Glomerular endothelial cell (primary cell): ENCODE measurements around the gene EIPR1. TPM values are rescaled to one million over a fixed set of nuclear protein-coding genes. Genes with fewer than 3 reads are reported as not detected.
"Not testable (repeated sequence)": the region's sequence is repeated elsewhere in the genome, so short reads cannot be mapped to it uniquely, and the experiment has no call there.

Source experiments
- DNase-seq: peaks from one replicate; pipeline ENCODE4 v3.0.0-alpha.2; 2011; ENCODE audit warnings: low read depth, low spot score; ENCODE audit errors: extremely low read depth
- total RNA-seq: library from RNA; depleted of rRNA; stranded (reverse); fragments of >200 nt; gene quantifications from 2 replicates; pipeline ENCODE4 v1.2.3, GENCODE V29; 2015

EIPR1 gene
- total RNA-seq, 1 donor from 2014 or later: 40.7 TPM

DNA sequence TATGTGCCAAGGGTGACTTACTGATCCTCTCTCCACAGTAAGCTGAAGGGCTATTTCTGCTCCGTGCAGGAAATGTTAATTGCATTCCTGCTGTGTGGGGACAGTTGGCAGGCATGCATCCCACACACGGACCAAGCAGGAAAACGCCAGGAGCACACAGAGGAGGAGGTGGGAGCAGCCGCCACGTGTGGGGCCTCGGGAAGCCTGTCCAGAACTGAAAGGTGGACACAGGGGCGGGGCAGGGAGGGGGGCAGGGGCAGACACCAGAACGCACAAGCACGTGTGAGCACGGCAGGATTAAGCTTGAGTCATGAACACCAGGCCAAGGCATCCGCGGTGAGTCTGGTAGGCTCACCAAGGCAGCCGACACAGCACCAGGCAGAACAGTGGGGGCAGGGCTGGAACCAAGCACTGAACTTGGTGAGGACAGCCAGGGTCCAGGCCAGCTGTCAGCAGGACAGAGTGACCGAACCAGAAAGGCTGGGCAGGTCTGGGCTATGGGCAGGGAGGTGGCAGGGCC, 177.1 kb downstream of the EIPR1 start:
- no peak for DNase-seq

DNA sequence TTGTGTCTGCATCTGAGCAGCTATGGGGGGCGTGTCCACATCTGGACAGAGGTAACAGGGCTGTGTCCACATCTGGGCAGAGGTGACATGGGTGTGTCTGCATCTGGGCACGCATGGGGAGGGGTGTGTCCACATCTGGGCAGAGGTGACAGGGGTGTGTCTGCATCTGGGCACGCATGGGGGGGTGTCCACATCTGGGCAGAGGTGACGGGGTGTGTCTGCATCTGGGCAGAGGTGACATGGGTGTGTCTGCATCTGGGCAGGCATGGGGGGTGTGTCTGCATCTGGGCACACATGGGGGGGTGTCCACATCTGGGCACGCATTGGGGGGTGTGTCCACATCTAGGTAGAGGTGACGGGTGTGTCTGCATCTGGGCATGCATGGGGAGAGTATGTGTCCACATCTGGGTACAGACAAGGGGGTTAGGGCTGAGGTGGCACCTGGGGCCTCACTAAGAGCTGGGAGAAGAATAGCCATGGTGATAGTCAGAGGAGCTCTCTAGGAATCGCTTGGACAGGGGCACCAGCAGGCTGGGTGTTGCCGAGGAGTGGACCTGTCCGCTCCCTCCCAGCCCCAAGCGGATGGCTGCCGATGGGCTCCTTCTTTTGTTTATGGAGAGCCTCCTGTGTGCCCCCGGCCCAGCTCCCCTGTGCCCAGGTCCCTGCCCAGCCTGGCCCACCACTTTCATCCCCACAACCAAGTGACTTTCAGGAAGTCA, 177.8 kb downstream of the EIPR1 start:
- no peak for DNase-seq

DNA sequence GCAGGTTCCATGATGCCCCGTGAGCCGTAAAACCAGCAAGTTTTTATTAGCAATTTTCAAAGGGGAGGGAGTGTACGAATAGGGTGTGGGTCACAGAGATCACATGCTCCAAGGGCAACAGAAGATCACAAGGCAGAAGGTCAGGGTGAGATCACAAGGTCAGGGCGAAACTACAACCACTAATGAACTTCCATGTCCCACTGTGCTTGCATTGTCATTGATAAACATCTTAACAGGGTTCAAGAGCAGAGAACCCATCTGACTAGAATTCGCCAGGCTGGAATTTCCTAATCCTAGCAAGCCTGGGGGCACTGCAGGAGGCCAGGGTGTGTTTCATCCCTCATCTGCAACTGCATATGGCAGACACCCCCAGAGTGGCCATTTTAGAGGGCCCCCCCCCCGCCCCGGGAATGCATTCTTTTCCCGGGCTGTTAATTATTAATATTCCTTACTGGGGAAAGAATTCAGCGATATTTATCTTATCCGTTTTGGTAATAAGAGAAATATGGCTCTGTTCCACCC, 178.9 kb downstream of the EIPR1 start:
- not testable (repeated sequence) for DNase-seq

DNA sequence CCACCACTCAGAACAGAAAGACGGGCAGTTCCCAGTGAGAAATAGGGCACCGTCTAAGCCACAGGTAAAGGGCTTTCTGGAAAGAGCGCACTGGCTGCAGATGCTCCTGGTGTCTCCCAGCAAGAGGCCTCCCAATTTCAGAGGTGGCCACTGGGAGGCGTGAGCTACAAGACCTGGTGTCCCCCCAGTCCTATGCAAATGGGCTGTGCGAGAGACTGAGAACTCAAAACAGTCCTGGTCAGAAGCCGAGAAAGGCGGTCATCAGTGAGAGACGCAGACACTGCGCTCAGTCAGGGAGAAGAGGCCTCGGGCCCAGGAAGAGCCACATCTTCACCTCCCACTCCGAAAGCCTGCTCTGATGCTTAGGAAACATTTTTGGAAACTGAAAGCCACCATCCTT, 179.5 kb downstream of the EIPR1 start:
- no peak for DNase-seq

DNA sequence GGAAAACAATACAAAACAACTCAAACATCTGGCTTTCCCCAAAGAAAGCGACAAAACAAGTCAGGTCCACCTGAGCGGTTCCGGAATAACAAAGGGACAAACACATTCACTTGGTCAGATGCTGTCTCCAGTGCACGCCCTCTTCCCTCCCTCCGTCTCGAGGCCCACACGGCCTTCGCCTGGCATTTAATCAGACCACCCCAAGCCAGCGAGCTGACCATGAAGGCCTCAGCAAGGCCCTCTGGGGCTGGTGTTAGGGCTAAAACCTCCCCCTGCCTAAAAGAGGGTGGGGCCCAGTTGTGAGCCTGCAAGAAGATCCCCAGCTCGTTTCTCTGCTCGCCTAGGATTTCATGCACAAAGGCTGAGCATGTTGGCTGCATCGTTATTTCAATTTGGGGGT, 180.3 kb downstream of the EIPR1 start:
- DNase-seq: no peak

DNA sequence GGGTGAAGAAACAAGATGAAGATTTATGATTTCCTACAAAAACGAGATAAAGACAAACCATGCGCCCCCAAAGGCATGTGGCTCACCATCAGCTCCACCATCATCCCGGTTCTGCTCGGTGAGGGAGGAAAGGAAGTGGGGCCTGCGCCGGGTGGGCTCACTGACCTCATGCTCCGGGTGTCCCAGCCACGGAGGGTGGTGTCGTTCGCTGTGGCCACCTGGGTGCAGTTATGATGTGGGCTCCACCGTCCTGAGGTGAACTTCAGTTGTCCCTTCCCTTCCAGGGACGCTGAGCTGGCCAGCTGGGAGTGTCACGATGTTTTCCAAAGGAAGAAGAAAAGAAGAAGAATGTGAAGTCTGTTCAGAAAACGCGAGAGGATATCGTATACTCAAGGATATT, 180.9 kb downstream of the EIPR1 start:
- DNase-seq: no peak

DNA sequence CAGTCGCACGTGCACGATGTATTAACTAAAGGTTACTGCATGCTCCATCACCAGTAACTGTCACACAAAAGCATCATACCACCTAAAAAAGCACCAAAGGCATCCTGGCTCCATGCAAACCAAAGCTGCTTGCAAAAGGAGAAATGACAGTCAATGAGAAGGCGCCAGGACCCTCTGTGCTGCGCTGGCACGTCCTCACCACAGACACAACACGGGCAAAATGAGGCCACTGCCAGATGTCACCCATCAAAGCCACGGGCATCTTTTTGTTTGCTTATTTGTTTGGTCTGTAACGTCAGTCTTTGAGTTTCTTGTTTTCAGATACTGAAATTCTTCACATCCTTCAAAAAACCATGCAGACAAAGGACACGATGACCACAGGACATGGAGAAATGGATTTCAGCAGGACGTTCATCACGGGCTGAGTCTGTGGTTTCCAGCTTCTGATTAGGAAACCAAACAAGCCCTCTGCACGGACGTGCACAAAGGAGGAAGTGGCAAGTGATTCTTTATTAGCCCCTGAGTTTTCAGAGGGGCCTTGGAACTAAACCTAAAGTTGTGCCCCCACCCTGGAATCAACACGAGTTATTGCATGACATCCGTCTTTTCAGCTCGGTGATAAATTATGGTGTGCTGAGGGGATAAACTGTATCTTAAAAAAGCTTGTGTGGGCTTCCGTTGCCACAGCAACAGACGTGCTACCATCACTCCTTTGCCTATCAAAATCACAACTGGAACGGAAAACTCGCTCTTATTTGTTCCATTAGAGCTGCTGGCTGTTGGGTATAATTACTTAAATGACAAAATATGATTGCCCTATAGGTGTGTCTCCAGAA, 181.8 kb downstream of the EIPR1 start:
- no peak for DNase-seq

DNA sequence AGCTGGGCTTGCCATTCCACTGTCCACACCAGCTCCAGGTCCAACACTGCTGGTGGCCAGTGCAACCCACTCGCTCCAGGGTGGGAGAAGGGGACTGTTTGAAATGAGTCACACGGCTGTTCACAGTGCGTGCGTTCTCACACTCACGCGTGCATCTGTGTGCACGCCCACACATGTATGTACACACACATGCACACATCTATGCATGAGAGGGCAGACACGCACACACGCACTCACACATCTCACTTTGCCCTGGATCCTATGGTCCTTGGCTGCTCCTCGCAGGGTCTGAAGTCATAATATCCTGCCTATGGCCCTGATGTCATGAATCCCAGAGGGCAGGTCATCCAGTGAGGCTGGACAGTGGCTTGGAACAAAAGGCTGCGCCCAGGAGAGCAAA, 182.8 kb downstream of the EIPR1 start:
- no peak for DNase-seq

DNA sequence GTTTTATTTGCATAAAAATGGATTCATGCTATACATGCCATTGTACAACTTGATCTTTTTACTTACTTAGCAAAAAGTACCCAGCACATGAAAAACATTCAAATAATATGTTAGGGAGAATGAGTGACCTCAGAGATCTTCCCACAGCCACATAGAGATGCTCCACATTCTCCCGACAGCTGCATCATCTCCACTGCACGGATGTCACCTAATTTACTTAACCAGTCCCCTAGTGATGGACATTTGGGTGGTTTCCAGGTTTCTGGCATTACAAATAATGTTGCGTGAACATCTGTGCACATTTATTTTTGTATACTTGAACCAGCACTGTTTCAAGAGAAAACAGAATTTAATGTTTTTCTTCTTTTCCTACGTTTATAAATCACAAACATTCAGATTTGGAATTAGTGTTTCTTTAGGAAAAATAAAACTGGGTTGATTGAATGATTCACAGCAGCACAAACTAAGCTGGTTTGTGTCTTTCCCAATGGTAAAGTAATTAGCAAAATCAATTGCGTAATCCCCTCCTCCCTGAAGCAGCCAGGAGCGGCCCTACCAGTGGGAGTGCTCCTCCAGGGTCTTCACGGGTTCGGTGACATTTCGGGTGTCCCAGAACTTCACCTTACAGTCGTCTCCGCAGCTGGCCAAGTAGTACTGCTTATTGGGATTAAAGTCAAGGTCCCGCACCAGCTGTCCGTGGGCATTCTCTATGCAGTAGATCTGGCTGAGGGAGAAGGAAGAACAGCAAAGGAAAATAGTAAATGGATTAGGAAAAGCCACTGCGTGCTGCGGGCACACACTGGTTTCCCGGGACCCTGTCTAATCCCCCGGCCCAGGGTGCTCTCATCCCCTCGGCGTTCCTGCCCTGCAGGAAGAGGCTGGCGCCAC, 183.9 kb downstream of the EIPR1 start:
- DNase-seq: no peak

DNA sequence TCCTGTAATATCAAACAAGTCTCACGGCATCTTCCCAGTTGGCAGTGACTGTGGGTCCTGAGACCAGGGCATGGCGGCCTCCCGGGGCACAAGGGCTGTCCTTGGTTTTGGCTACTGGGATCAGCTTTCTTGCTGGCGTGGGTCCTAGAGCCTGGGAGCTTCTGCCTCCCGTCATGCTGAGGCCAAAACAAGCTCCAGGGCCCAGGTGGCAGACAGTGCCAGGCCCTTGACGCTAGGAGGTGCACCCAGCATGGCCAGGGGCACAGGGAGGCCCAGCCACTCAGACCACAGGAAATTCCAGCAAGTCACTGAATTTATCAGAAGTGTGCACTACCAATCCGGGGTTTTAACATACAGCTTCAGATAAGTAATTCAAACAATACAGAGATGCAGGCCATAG, 184.7 kb downstream of the EIPR1 start:
- no peak for DNase-seq

DNA sequence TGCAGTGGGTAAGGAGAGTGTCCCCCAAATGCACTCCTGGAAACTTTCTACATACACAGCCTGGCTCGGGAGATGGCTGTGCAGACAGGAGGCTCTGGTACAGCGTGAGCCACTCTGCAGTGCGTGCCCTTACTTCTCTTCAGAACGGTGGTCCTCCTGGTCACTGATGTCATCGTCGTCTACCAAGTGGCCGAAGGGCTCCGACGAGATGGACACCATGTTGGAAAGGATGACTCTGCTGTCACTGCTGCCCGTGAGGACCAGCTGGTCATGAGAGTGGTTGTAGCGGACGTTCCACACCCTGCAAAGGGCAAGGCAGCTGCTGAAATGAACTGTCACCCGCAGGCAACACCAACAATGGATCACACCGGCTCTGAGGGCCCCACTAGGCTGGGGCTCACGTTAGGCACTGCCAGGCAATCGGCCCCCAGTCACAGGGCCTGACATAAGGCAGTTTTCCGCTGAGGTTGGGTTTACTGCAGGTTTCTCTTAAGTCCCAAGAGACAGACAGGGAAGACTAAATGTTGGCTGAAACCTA, 185.3 kb downstream of the EIPR1 start:
- no peak for DNase-seq

DNA sequence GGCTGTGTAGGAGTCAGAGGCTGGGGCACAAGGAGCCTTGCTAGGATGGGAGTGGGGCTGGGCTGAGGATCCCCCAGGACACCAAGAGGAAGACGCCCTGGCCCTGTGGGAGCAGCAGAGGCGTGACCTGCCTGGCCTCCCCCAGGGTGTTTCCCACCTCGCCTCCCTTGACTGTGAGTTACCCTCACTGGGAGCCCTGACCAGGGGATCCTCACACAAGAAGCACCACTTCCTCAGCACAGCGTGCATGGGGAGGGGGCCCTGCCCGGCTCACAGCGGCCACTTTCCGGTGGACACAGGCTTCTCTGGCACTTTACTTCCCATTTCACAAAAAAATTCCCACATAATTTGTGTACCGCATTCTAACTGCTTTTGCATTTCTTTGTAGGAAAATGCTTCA, 187.7 kb downstream of the EIPR1 start:
- no peak for DNase-seq

DNA sequence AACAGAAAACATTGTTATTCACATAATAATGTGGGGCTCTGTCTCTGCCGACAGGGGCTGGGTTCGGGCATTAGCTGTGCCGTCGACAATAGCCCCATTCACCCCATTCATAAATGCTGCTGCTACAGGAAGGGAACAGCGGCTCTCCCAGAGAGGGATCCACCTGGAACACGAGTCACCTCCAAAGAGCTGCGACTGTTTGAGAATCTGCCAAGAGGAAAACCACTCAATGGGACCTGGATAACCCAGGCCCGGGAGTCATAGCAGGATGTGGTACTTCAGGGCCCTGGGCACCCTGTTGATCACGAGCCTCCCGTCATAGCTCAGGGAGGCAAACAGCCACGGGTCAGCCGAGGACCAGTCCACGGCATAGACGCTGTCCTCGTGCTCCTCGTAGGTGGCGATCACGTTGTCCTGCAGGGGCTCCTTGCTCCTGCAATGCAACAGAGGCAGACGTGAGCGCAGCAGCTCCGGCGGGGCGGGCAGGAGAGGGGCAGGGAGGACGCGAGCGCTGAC, 188.5 kb downstream of the EIPR1 start:
- no peak for DNase-seq

DNA sequence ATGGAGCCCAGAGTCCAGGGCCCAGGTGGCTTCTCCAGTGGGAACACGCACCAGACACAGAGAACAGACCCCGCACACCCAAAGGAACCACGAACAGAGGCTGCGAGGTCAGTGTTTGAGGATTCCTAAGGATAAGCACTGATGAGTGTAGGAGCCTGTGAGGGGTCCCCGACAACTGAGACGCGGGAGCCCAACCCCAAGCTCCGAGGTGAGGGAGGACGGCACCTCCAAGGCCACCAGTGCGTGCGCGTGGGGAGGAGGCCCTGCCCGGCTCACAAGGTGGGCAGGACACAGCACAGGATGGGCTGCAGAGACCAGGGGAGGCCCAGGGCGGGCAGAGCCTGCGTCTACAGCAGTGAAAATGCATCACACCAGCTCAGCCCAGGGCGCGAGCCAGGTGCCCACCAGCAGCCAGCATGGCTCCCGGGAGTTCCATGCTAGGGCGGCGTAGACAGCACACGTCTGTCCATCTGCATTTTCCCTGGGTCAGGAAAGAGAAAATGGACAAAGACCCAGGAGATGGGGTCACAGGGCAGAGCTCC, 189.1 kb downstream of the EIPR1 start:
- DNase-seq: no peak

DNA sequence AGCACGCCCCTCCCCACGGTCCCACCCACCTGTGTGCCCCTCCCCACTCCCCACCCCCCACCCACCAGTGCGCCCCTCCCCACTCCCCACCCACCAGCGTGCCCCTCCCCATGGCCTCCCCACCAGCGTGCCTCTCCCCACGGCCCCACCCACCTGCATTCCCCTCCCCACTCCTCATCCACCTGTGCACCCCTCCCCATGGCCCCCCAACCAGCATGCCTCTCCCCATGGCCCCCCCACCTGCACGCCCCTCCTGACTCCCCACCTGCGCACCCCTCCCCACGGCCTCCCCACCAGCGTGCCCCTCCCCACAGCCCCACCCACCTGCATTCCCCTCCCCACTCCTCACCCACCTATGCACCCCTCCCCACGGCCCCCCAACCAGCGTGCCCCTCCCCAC, 190.2 kb downstream of the EIPR1 start:
- no peak for DNase-seq

DNA sequence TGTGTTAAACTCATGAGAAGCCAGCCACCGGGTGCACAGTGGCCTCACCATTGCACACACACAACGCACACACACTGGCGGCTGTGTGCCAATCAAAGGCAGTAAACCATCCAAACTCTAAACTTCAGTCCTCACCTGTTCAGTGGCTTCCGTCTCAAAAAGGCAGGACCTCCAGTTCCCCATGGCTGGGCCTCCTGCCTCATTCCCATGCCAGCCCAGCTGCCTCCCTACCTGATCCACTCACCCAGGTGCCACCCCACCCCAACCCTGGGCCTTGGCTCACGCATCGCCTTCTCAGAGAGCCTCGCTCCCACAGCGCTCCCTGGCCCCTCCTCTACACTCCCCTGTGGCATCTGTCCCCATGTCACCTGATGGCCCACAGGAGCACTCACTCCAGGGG, 190.9 kb downstream of the EIPR1 start:
- DNase-seq: no peak

DNA sequence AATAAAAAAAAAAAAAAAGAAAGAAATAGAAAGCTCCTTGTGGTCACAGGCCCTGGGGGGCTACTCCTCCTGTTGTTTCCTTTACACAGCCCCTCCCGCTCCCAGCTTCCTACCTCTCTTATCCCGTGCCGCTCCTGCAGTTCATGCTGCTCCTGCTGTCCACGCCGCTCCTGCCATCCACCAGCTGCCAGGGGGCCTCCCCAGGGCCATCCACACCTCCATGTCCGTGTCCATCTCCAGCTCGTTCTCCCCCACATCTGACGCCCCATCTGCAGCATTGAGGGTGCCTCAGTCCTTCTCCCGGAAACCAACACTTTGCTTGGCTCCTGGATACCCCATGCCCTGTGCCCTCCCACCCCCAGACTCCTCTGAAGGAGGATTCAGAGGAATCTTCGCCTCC, 191.7 kb downstream of the EIPR1 start:
- DNase-seq: no peak

DNA sequence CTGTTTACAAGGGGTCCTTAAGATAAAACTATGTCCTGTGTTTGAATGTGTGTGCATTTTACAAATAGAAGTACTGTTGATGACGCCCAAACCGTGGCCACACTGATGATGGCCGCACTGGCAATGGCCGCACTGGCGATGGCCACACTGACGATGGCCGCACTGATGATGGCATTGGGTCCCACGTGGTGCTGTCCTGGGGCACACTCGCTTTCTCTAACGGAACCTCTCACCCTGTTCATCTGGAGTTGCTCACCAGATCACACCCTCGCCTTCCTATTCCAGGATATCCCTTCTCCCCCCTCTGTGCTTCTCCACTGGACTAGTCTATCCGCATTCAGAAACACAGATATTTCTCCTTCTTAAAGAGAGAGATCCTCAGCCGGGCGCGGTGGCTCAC, 192.4 kb downstream of the EIPR1 start:
- no peak for DNase-seq

DNA sequence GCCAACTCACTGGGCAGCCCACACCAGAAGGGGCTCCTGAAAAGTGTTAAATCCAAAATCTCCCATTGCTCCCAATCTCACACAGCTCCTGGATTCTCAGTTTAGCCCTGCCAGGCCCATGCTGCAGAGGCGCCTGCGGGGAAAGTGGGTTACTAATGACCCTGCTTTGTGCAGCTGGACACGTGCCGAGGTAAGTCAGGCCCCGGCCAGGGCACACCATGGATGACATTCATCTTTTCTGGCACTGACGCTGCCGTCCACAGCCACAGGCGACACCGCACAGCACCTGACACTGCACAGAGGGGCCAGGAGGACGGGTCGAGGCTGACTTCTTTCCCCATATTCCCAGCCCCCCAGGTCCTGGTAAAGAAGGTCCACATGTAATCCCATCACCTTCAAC, 193.5 kb downstream of the EIPR1 start:
- DNase-seq: no peak

DNA sequence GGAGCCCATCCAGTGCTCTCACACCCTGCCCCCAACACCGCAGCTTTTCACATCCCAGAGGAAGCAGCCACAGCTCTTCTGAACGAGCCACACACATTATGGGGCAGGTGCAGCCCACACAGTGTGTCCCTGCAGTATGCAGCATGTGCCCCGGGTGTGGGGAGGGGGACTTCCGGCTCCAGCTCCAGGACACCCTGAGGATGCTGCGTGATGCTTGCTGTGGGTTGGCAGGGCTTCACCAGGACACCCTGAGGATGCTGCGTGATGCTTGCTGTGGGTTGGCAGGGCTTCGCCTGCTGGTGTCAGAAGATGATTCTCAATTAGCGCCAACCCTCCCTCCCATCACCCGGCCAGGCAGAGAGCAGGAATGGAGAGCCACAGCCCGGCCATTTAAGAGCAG, 193.9 kb downstream of the EIPR1 start:
- no peak for DNase-seq
